Measurements from ENCODE around the gene ADGRF3.

- no peak for TF ChIP-seq EZH2 (IDR thresholded peaks at IDR 0.05; ENCODE audit: insufficient read depth, poor library complexity, severe bottlenecking)
- no peak for TF ChIP-seq EZH2phosphoT487 (IDR thresholded peaks at IDR 0.05; ENCODE audit: insufficient read depth, low read depth)
Observed at GRCh38 chr2:26312471-26312870, 34.1 kb downstream of the ADGRF3 start.

Data from GM23248 (cell line).